HG03439 (cell line): Measurements from ENCODE around the gene CCL4.
"Not testable (repeated sequence)": the region's sequence is repeated elsewhere in the genome, so short reads cannot be mapped to it uniquely, and the experiment has no call there.

Experiments used
- ATAC-seq: cut with Tn5 transposase; IDR thresholded peaks from one replicate; pipeline ENCODE4 v1.9.1; 2021; ENCODE audit warnings: mild to moderate bottlenecking, moderate library complexity; ENCODE audit not compliant: unreplicated experiment

CCL4 gene

DNA sequence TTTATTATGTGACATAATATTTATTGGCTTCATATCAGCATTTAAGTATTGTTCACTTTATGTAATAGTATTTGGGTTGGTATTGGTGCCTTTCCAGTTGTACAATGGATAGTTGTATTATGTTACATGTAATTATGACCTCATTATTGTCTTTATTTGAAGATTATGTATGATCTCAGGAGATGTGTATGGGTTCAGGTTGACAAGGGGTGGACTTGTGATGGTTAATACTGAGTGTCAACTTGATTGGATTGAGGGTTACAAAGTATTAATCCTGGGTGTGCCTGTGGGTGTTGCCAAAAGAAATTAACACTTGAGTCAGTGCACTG, 12.0 kb downstream of the CCL4 start:
- not testable (repeated sequence) for ATAC-seq

DNA sequence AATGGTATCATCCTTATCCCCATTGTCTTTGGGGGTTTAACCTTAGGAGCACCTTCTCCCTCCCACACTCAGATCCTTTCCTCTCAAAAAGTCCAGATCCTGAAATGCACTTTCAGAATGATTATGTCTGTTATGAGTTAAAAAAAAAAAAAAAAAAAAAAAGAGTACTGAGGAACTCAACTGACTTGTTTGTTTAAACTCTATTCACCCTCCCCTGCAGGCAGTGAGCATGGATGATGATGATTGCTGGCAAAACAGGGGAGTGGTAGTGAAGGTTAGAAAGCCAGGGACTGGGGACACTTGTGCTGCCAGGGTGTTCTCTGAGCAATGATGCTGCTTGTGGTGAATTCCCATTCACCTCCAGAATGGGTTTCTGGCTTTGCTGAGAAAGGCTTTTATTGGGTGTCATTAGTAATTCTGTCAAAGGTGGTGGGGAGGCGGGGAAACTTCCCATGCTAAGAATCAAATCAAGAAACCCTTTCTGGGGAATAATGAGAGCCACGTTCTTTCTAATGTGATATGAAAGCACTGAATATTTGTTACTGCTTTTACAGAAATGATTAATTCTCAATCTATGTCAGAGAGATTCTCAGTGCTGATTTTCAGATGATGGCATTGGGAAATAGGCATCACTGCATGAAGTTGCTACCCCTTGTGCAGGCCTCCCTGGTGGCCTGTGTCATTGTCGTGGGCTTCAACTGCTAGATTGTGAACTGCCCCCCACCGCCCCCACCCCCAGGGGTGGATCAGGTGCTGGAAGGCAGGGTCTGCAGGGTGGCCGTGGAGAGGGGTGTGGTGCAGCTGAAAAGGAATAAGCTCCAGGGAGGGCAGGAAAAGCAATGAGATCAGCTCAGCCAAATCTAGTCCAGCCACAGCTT, 14.1 kb downstream of the CCL4 start:
- ATAC-seq: no peak

- ATAC-seq: no peak
Measured at GRCh38 chr17:36118477-36119353, 15.1 kb downstream of the CCL4 start.

GRCh38 chr17:36120221-36120620, 16.6 kb downstream of the CCL4 start:
- no peak for ATAC-seq

GRCh38 chr17:36121099-36121498, 17.5 kb downstream of the CCL4 start:
- ATAC-seq: not testable (repeated sequence)

DNA sequence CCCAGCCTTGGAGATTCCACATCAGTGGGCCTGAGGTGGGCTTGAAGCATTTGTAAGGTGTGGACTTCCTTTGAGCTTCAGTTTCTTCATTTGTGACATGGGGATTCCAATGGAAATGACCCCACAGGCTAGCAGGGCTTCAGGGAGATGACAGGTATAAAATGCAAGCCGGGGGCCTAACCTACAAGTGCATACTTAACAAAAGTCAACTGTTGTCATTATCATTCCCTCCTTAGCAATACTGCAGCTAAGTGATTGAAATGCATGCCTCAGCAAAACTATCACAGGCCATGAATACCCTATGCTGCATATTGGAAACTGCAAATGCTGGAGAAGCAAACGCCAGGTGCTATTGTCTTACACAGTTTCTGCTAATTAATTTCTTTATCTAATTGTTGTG, 19.8 kb downstream of the CCL4 start:
- no peak for ATAC-seq

DNA sequence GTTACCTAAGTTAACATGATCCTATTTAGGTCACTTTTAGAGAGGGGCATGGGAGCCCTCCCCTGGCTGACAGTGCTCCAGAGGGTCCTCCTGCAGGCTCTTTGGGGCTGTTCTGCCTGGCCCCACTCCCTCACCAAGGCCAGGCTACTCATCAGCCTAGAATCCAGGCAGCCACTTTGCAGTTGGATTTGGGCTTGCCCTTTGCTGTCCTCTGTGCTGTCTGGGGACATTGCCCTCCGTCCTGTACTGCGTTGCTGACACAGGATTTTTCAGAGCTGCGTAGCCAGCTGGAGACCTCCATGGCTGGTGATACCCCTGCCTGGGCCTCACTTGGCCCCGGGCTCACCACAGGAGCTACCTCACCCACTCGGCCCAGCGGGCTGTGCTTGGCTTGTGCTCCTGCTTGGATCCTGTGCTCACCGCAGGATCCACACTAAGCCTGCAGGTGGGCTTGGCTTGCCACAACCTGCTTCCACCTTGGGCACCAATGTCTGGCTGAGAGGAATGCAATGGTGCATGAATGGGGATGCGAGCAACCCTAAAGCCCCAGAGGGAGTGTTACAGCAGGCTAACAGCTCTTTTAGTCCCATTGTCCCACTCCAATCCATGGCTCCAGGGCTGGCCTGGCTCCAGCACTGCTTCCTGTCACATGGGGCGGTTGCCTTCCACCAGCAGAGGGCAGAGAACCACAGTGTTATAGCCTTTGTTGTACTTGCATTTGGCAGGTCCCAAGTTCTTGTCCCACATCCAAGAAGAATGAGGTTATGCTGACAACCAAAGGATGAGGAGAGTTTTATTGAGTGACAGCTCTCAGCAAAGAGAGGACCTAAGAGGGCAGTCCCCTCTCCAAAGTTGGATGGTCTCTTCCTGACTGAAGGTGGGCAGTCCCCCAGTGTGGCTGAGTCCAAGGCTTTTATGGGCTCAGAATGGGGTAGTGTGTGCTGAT, 21.5 kb downstream of the CCL4 start:
- ATAC-seq: no peak

DNA sequence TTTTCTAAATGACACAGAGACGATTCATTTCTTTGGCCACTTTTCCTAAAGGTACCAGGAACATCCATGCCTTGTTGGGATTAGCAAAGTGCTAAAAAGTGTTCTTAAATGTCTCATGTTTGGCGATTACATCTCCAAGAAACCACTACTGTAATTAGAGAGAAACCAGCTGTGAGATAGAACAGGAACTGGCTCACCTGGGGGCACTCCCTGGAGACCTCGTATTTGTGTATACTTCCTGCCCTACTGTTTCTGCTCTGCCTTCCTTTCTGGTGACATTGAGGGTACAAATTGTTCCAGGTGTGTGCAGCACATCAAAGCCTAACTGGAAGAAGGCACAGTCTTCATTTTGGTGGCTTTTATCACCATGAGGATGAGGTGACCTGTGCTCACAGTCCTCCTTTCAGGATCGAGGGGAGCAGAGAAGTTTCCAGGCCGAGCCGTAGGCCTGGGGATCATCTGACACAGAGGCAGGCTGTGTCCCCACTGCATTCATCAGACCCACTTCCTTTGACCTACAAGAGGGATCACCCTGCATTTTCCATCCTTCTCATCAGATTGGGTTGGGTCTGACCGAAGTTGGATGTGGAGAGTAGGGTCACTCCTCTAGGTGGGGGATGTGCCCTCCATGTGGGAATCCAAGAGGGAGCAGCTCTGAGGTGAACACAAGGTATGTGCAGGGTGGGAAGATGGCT, 23.7 kb downstream of the CCL4 start:
- no peak for ATAC-seq

GRCh38 chr17:36127911-36128310, 24.3 kb downstream of the CCL4 start:
- ATAC-seq: no peak

DNA sequence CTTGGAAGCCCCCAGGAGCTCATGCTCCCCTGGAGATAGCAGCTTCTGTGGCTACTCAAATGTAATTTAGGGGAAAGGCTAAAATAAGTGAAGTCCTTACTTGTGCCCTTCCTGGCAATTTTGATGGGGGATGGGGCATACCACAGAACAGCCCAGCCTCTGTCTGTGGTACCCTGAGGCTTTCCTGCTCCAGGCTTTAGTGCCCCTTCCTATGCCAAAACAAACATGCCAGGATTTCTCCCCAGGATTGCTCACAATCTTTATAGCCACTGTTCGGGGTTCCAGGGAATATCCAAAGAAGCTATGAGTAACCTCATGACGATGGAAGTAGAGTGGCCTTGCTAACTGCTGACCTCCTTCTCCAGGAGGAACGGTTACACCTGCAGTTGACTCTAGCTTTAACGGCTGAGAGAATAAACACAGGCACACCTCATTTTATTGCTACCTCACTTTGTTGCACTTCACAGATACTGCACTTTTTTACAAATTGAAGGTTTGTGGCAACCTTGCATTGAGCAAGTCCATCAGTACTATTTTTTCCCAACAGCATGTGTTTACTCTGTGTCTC, 24.9 kb downstream of the CCL4 start:
- ATAC-seq: no peak

- ATAC-seq: no peak
Measured at GRCh38 chr17:36129616-36130015, 26.0 kb downstream of the CCL4 start.

DNA sequence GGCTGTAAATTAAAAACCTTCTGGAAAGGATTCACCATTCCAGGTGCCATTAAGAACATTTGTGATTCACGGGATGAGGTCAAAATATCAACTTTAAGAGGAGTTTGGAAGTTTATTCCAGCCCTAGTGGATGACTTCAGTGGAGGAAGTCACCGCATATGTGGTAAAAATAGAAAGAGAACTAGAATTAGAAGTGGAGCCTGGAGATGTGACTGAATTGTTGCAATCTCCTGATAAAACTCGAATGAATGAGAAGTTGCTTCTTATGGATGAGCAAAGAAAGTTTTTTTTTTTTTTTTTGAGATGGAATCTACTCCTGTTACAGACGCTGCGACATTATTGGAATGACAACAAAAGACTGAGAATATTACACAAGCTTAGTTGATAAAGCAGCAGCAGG, 26.7 kb downstream of the CCL4 start:
- no peak for ATAC-seq

- ATAC-seq: no peak
Measured at GRCh38 chr17:36131421-36131820, 27.8 kb downstream of the CCL4 start.

DNA sequence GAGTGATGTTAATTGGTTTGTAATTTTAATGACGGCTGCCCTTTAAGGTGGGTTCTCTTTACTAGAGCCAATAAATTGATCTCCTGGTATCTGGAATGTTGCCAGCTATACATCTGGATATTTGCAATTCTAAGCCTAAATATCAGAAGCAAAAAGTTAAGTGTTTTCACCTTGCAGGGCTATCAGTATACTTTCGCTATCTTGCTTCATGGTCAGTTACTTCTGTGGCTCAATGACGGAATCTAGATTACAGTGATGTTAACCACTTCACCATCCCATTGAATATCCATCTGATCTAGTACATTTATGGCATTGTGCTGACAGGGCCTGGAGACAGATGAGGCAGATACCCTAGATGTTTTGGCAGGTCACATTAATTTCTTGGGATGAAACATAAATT, 28.3 kb downstream of the CCL4 start:
- ATAC-seq: no peak

- no peak for ATAC-seq
Measured at GRCh38 chr17:36132421-36132831, 28.8 kb downstream of the CCL4 start.

- ATAC-seq: no peak
Measured at GRCh38 chr17:36133602-36134236, 30.1 kb downstream of the CCL4 start.

DNA sequence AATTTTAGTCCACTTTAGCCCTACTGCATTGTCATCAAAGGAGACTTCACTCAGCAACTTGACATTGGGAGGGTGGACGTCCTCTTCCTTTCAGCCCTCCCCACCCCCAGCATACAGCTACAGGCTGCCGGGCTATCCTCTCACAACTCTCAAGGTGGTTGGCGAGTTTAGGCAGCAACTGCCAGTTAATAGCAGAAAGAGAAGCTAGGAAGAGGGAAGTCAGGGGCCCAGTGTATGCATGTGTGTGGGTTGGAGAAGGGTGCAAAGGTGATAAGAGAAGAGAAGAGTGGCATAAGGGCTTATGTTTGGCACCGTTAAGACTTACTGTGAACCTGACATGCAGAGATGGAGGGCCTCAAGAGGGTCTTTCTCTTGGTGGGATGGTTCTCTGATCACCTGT, 31.8 kb downstream of the CCL4 start:
- ATAC-seq: no peak

DNA sequence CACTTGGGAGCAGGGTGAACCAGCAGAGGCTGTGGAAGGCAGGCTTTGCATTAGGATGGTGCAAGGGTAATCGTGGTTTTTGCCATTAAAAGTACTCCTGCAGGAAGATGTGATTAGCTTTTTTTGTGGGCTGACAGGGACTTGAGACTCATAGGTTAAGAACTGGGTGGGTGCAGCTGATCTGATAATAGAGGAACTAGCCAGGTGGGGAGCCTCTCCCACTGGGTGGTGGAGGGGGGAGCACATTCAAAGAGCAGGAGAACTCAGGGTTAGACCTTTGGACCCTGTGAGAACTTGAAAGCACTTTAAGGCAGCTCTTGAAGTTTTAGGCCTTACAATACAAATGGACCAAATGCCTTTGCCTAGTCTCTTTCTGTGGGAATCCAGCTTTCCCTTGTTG, 32.4 kb downstream of the CCL4 start:
- no peak for ATAC-seq

GRCh38 chr17:36136439-36136838, 32.8 kb downstream of the CCL4 start:
- no peak for ATAC-seq

DNA sequence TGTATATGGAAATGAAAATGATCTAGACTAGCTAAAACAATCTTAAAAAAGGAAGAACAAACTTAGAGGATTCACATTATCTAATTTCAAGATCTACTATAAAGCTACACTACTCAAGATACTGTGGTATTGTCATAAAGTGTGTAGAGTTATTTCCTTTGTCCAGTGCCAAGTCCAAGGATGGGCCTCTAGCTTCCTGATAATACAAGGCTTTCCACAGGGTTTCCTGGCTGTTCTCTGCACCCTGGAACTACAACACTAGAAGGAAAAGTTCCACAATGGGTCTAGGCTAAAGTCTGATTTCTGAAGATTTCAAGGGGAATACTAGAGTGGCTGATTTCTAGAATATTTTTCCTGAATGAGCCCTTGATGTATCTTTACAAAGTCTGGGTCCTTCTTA, 38.6 kb downstream of the CCL4 start:
- no peak for ATAC-seq
